HepG2 (cell line): ENCODE measurements around the gene CCL27. TPM values are rescaled to one million over a fixed set of nuclear protein-coding genes. Genes with fewer than 3 reads are reported as not detected.
A peak's percentile ranks its signal among the peaks of the same experiment; 100 is the strongest.

ENCODE experiments used
- ATAC-seq: fragments of 200-7000 bp; cut with Tn5 transposase; 3 replicates; pipeline ENCODE4 v1.9.1; 2020; ENCODE audit warnings: mild to moderate bottlenecking, moderate library complexity
- BruUV-seq: library from RNA; stranded (reverse); fragments of 400-500 nt; replicated peaks from 2 replicates; lab custom pipeline; 2021; lab: Mats Ljungman, UMichigan
- CTCF ChIA-PET: fragments of 300-600 bp; formaldehyde crosslinking; extraction: SDS; loops from one replicate; lab custom pipeline; 2021; ENCODE audit warnings: low total read pairs, inconsistent platforms, low intra/inter-chr PET ratio; lab: Yijun Ruan, JAX
- POLR2A ChIA-PET: fragments of 350-600 bp; sonication (Branson Sonifier 250); formaldehyde crosslinking; loops from one replicate; lab custom pipeline; 2020; ENCODE audit warnings: antibody characterized with exemption, inconsistent platforms; lab: Yijun Ruan, JAX
- DNase-seq: peaks from one replicate; pipeline ENCODE4 v3.0.0-alpha.2; 2015; ENCODE audit warnings: low spot score
- FAIRE-seq: peaks from 3 replicates; lab custom pipeline; 2011; peaks lifted over from hg19 to GRCh38; lab: Jason Lieb, UNC
- H2AFZ ChIP-seq: one replicate; pipeline ENCODE4 v1.6.1; 2011; ENCODE audit warnings: low read length, inconsistent platforms
- H3K27ac ChIP-seq: fragments of 300-600 bp; 3 replicates; pipeline ENCODE4 v1.8.0; 2011; ENCODE audit warnings: mixed run types, mild to moderate bottlenecking, mixed read lengths, low read length, inconsistent platforms; ENCODE audit not compliant: insufficient read depth; ENCODE audit errors: extremely low read length
- H3K27me3 ChIP-seq, 2 experiments: fragments of 200-600 bp in 1 of 2; 2 replicates in 1 of 2; 3 replicates in 1 of 2; pipeline versions ENCODE4 v1.6.0 to v1.8.0; 2011; ENCODE audit warnings: low read length in 2 of 2, mild to moderate bottlenecking in 2 of 2, moderate library complexity in 2 of 2, inconsistent platforms in 1 of 2; ENCODE audit not compliant: insufficient read depth in 2 of 2, control insufficient read depth in 1 of 2
- H3K36me3 ChIP-seq, 2 experiments: fragments of 200-600 bp in 1 of 2; replicated peaks in 1 of 2; 2 replicates in 1 of 2; 3 replicates in 1 of 2; pipeline versions ENCODE4 v1.5.1 to v1.8.0; 2011; ENCODE audit warnings: low read length in 2 of 2, inconsistent platforms in 1 of 2; ENCODE audit not compliant: insufficient read depth in 2 of 2, control insufficient read depth in 1 of 2
- H3K4me1 ChIP-seq: 2 replicates; pipeline ENCODE4 v1.5.1; 2012; ENCODE audit warnings: low read length, inconsistent platforms; ENCODE audit not compliant: insufficient read depth
- H3K4me2 ChIP-seq: 2 replicates; pipeline ENCODE4 v1.6.0; 2011; ENCODE audit warnings: low read depth, low read length, inconsistent platforms
- H3K4me3 ChIP-seq, 3 experiments: fragments of 200-600 bp in 1 of 3; sonication (generic), shearing (Covaris generic) in 1 of 3; replicated peaks in 1 of 3; 2 replicates each; pipeline ENCODE4 v1.5.1; 2011 to 2016; ENCODE audit warnings: low read length in 3 of 3, inconsistent platforms in 2 of 3, low read depth in 2 of 3, mild to moderate bottlenecking in 2 of 3, control low read depth in 1 of 3, mixed read lengths in 1 of 3; ENCODE audit not compliant: insufficient read depth in 1 of 3
- H3K79me2 ChIP-seq: one replicate; pipeline ENCODE4 v1.6.1; 2011; ENCODE audit warnings: low read length, inconsistent platforms; ENCODE audit not compliant: insufficient read depth
- H3K9ac ChIP-seq: 2 replicates; pipeline ENCODE4 v1.6.0; 2011; ENCODE audit warnings: mild to moderate bottlenecking, low read depth, low read length, inconsistent platforms; ENCODE audit not compliant: insufficient read depth
- H3K9me3 ChIP-seq: 2 replicates; pipeline ENCODE4 v1.5.1; 2012; ENCODE audit warnings: mild to moderate bottlenecking, low read length
- H4K20me1 ChIP-seq: 2 replicates; pipeline ENCODE4 v1.6.0; 2011; ENCODE audit warnings: inconsistent platforms, mild to moderate bottlenecking, low read length, moderate library complexity; ENCODE audit not compliant: insufficient read depth
- ATRX ChIP-seq: sonication (generic); formaldehyde crosslinking; IDR thresholded peaks from 2 replicates; pipeline ENCODE4 v1.4.0; 2020; ENCODE audit warnings: missing genetic modification reagents, borderline replicate concordance
- PPARG ChIP-seq: conservative IDR thresholded peaks from 2 replicates; pipeline ENCODE4 v1.6.1; 2016; ENCODE audit warnings: missing biosample characterization, missing genetic modification reagents
- RXRB ChIP-seq: IDR thresholded peaks from 2 replicates; pipeline ENCODE4 v1.6.1; 2016; ENCODE audit warnings: borderline replicate concordance, missing genetic modification reagents, missing compliant biosample characterization
- TFAP4 ChIP-seq: sonication (generic); IDR thresholded peaks from 2 replicates; pipeline ENCODE4 v1.6.1; 2016; ENCODE audit warnings: low read depth, borderline replicate concordance
- ZNF136 ChIP-seq: sonication (generic); formaldehyde crosslinking; IDR thresholded peaks from 2 replicates; pipeline ENCODE4 v1.8.1; 2022; ENCODE audit warnings: low read depth, mild to moderate bottlenecking, moderate library complexity, missing genetic modification reagents
- ZNF263 ChIP-seq: sonication (generic); formaldehyde crosslinking; IDR thresholded peaks from 2 replicates; pipeline ENCODE4 v1.4.0; 2020; ENCODE audit warnings: missing genetic modification reagents
- ZNF335 ChIP-seq: sonication (generic); formaldehyde crosslinking; IDR thresholded peaks from 2 replicates; pipeline ENCODE4 v1.4.0; 2020; ENCODE audit warnings: missing genetic modification reagents
- ZNF558 ChIP-seq: sonication (generic); formaldehyde crosslinking; IDR thresholded peaks from 2 replicates; pipeline ENCODE4 v1.9.0; 2022; ENCODE audit warnings: mild to moderate bottlenecking, missing genetic modification reagents, borderline replicate concordance
- ZNF598 ChIP-seq: sonication (generic); formaldehyde crosslinking; IDR thresholded peaks from 2 replicates; pipeline ENCODE4 v1.5.1; 2020; ENCODE audit warnings: mild to moderate bottlenecking, missing genetic modification reagents, borderline replicate concordance
- ZNF775 ChIP-seq: sonication (generic); formaldehyde crosslinking; IDR thresholded peaks from 2 replicates; pipeline ENCODE4 v1.4.0; 2020; ENCODE audit warnings: missing genetic modification reagents, mild to moderate bottlenecking, moderate library complexity, borderline replicate concordance
- ZNF83 ChIP-seq: sonication (generic); formaldehyde crosslinking; IDR thresholded peaks from 2 replicates; pipeline ENCODE4 v1.4.0; 2020; ENCODE audit warnings: missing genetic modification reagents, mild to moderate bottlenecking, borderline replicate concordance
- ZSCAN9 ChIP-seq: IDR thresholded peaks from 2 replicates; pipeline ENCODE4 v1.6.1; 2016; ENCODE audit warnings: borderline replicate concordance
- WGBS: methylation state at CpG from one replicate; pipeline ENCODE4 v1.1.6; 2017; ENCODE audit warnings: low lambda C conversion rate; 5-methylcytosine and 5-hydroxymethylcytosine counted together
- in situ Hi-C: cut with HindIII; loops from 2 replicates; pipeline ENCODE4 v1.10.0; 2017; ENCODE audit warnings: low pct_unique_long_range_greater_than_20kb; ENCODE audit not compliant: extremely low pct_ligation_motif_present
- intact Hi-C: fragments of 100-400 bp; cut with micrococcal nuclease; formaldehyde crosslinking; loops from one replicate; pipeline ENCODE4 v1.10.0; 2022; ENCODE audit not compliant: unreplicated experiment
- polyA plus RNA-seq, 8 experiments: library from polyadenylated mRNA; depleted of rRNA in 3 of 8; stranded (reverse) in 7 of 8; unstranded in 1 of 8; fragments of >200 nt; fragmentation: Illumina TruSeq in 4 of 8; extraction: Trizol in 4 of 8; gene quantifications; 2 replicates each; pipeline versions ENCODE4 v1.2.1 to v1.2.3, GENCODE V29; 2011 to 2016; ENCODE audit warnings: low read depth in 4 of 8, missing spikeins in 1 of 8, mixed read lengths in 1 of 8; ENCODE audit not compliant: insufficient read depth in 1 of 8
- total RNA-seq, 5 experiments: library from RNA; depleted of rRNA; stranded (reverse); fragments of >200 nt; fragmentation: Illumina TruSeq; extraction: Trizol; gene quantifications; 2 replicates each; pipeline ENCODE4 v1.2.3, GENCODE V29; 2016; ENCODE audit warnings: low read depth in 1 of 5
- TF ChIP-seq, protein P1 (sequence below): sonication (generic); formaldehyde crosslinking; IDR thresholded peaks from 2 replicates; pipeline ENCODE4 v1.5.0; 2020; ENCODE audit warnings: mild to moderate bottlenecking, missing genetic modification reagents, borderline replicate concordance
- TF ChIP-seq, protein P2 (sequence below): sonication (generic); formaldehyde crosslinking; IDR thresholded peaks from 2 replicates; pipeline ENCODE4 v1.4.0; 2020; ENCODE audit warnings: mild to moderate bottlenecking, missing genetic modification reagents

Gene CCL27
- total and polyA plus RNA-seq, 2 of the 13 experiments (the other 11 are each of a cell fraction or from before 2014, with no cell fraction given): not detected

- ChIA-PET CTCF (interaction anchor here (1.3 kb wide), 1 partner anchor 8 kb away, joined by 5 read pairs; the partner anchor contains the start of gene GALT), POLR2A (interaction anchor here (1.0 to 6.9 kb wide), 12 partner anchors 8 to 434 kb away, joined by 3 to 100 read pairs (median 9); partner anchors contain the start of genes ARID3C, DCTN3, GALT and IL11RA)
- peaks cover 14% of the 10 kb centered on the region for H3K79me2 ChIP-seq
- no peak overlapping the region for H2AFZ ChIP-seq
- H3K4me3 ChIP-seq: peak overlapping the region; percentile 66 to 91 (median 86)
- peaks cover 3 to 4% of the 10 kb centered on the region in 2 experiments; a peak in 3 of 5 replicates for H3K36me3 ChIP-seq
- no peak for FAIRE-seq
- peak overlapping the region; percentile 77 for H3K9ac ChIP-seq
- H3K9me3 ChIP-seq: no peaks in the 10 kb centered on the region
- no peaks in the 10 kb centered on the region; a peak in 1 of 5 replicates for H3K27me3 ChIP-seq
- H3K27ac ChIP-seq: peak overlapping the region; percentile 70
- intact Hi-C loops (no loop called here), in situ Hi-C loops (no loop called here)
- no TSS peak for BruUV-seq
- 0% methylated on average over 4 of the region's 7 CpGs for WGBS
- no peaks in the 10 kb centered on the region for H4K20me1 ChIP-seq
- no peak for TF ChIP-seq ZNF83 (CRISPR knock-in tag)
- TF ChIP-seq ZNF558 (CRISPR knock-in tag): 0 out of 2 replicates have a peak, but pooled peaks have one; percentile 47
- TF ChIP-seq ZSCAN9: no peak
- TF ChIP-seq ZNF335 (CRISPR knock-in tag): 0 out of 2 replicates have a peak, but pooled peaks have one; percentile 6
- TF ChIP-seq RXRB: no peak
- peak; percentile 36; the same call in 1 of the 2 replicates for TF ChIP-seq ZNF598 (CRISPR knock-in tag)
- TF ChIP-seq ATRX (CRISPR knock-in tag): no peak
- 0 out of 2 replicates have a peak, but pooled peaks have one; percentile 30 for TF ChIP-seq ZNF136 (CRISPR knock-in tag)
- TF ChIP-seq, protein P1, sequence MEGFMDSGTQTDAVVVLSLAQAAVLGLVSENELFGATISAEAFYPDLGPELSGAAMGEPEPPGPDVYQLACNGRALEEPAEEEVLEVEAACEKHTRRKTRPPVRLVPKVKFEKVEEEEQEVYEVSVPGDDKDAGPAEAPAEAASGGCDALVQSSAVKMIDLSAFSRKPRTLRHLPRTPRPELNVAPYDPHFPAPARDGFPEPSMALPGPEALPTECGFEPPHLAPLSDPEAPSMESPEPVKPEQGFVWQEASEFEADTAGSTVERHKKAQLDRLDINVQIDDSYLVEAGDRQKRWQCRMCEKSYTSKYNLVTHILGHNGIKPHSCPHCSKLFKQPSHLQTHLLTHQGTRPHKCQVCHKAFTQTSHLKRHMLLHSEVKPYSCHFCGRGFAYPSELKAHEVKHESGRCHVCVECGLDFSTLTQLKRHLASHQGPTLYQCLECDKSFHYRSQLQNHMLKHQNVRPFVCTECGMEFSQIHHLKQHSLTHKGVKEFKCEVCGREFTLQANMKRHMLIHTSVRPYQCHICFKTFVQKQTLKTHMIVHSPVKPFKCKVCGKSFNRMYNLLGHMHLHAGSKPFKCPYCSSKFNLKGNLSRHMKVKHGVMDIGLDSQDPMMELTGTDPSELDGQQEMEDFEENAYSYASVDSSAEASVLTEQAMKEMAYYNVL: 0 out of 2 replicates have a peak, but pooled peaks have one; percentile 1
- TF ChIP-seq ZNF775 (CRISPR knock-in tag): 0 out of 2 replicates have a peak, but pooled peaks have one; percentile 63
- TF ChIP-seq, protein P2, sequence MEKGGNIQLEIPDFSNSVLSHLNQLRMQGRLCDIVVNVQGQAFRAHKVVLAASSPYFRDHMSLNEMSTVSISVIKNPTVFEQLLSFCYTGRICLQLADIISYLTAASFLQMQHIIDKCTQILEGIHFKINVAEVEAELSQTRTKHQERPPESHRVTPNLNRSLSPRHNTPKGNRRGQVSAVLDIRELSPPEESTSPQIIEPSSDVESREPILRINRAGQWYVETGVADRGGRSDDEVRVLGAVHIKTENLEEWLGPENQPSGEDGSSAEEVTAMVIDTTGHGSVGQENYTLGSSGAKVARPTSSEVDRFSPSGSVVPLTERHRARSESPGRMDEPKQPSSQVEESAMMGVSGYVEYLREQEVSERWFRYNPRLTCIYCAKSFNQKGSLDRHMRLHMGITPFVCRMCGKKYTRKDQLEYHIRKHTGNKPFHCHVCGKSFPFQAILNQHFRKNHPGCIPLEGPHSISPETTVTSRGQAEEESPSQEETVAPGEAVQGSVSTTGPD: peak; percentile 31; the same call in 1 of the 2 replicates
- TF ChIP-seq ZNF263 (CRISPR knock-in tag): peak; percentile 14; the same call in 1 of the 2 replicates
- TF ChIP-seq TFAP4: 0 out of 2 replicates have a peak, but pooled peaks have one; percentile 3
- no peak for TF ChIP-seq PPARG
- no peak for DNase-seq
- no peak for ATAC-seq
- peak overlapping the region; percentile 99 for H3K4me2 ChIP-seq
- peaks cover 64% of the 10 kb centered on the region for H3K4me1 ChIP-seq
Measured at GRCh38 chr9:34638138-34638445, 24.4 kb downstream of the CCL27 start.
